HepG2 (cell line): ENCODE measurements around the gene BORCS5. TPM values are rescaled to one million over a fixed set of nuclear protein-coding genes. Genes with fewer than 3 reads are reported as not detected.

Source experiments
- ATF2 ChIP-seq: sonication (generic); formaldehyde crosslinking; IDR thresholded peaks from 2 replicates; pipeline ENCODE4 v1.4.0; 2020; ENCODE audit warnings: missing genetic modification reagents
- CREM ChIP-seq, 2 experiments: sonication (generic) in 1 of 2; formaldehyde crosslinking in 1 of 2; IDR thresholded peaks; 2 replicates each; pipeline versions ENCODE4 v1.4.0 to v1.6.1; 2016 to 2020; ENCODE audit warnings: antibody characterized with exemption in 1 of 2, mild to moderate bottlenecking in 1 of 2, missing genetic modification reagents in 1 of 2
- HNF4G ChIP-seq, 2 experiments: sonication (generic) in 1 of 2; formaldehyde crosslinking in 1 of 2; IDR thresholded peaks; 2 replicates each; pipeline versions ENCODE4 v1.4.0 to v1.6.1; 2011 to 2020; ENCODE audit warnings: borderline replicate concordance in 2 of 2, low read depth in 2 of 2, mild to moderate bottlenecking in 2 of 2, low read length in 1 of 2, missing genetic modification reagents in 1 of 2, moderate library complexity in 1 of 2
- HOXA5 ChIP-seq: sonication (generic); formaldehyde crosslinking; IDR thresholded peaks from 2 replicates; pipeline ENCODE4 v1.4.0; 2020; ENCODE audit warnings: missing genetic modification reagents
- KDM1A ChIP-seq: IDR thresholded peaks from 2 replicates; pipeline ENCODE4 v1.6.1; 2016; ENCODE audit warnings: missing compliant biosample characterization
- SKIL ChIP-seq: sonication (generic); formaldehyde crosslinking; IDR thresholded peaks from 2 replicates; pipeline ENCODE4 v1.8.0; 2022; ENCODE audit warnings: missing genetic modification reagents, mild to moderate bottlenecking, moderate library complexity, borderline replicate concordance
- SRSF4 ChIP-seq: fragments of 200-400 bp; formaldehyde crosslinking; IDR thresholded peaks from one replicate; pipeline ENCODE4 v1.6.1; 2018; ENCODE audit warnings: mild to moderate bottlenecking, low read depth, low read length, moderate library complexity; ENCODE audit not compliant: poor library complexity, severe bottlenecking
- ZFP1 ChIP-seq: IDR thresholded peaks from 2 replicates; pipeline ENCODE4 v1.6.1; 2016
- ZMYM2 ChIP-seq: sonication (generic); formaldehyde crosslinking; IDR thresholded peaks from 2 replicates; pipeline ENCODE4 v1.8.0; 2022; ENCODE audit warnings: mild to moderate bottlenecking, missing genetic modification reagents
- ZNF136 ChIP-seq: sonication (generic); formaldehyde crosslinking; IDR thresholded peaks from 2 replicates; pipeline ENCODE4 v1.8.1; 2022; ENCODE audit warnings: low read depth, mild to moderate bottlenecking, moderate library complexity, missing genetic modification reagents
- ZNF333 ChIP-seq: sonication (generic); formaldehyde crosslinking; IDR thresholded peaks from 2 replicates; pipeline ENCODE4 v1.4.0; 2020; ENCODE audit warnings: mild to moderate bottlenecking, missing genetic modification reagents, borderline replicate concordance
- ZNF33B ChIP-seq: sonication (generic); formaldehyde crosslinking; IDR thresholded peaks from 2 replicates; pipeline ENCODE4 v1.5.1; 2020; ENCODE audit warnings: mild to moderate bottlenecking, missing genetic modification reagents
- ZNF354B ChIP-seq: sonication (generic); formaldehyde crosslinking; IDR thresholded peaks from 2 replicates; pipeline ENCODE4 v1.8.0; 2022; ENCODE audit warnings: mild to moderate bottlenecking, missing genetic modification reagents
- ZNF556 ChIP-seq: sonication (generic); formaldehyde crosslinking; IDR thresholded peaks from 2 replicates; pipeline ENCODE4 v1.4.0; 2020; ENCODE audit warnings: mild to moderate bottlenecking, missing genetic modification reagents, borderline replicate concordance
- ZNF670 ChIP-seq: sonication (generic); formaldehyde crosslinking; IDR thresholded peaks from 2 replicates; pipeline ENCODE4 v1.8.0; 2022; ENCODE audit warnings: mild to moderate bottlenecking, missing genetic modification reagents, borderline replicate concordance
- ZNF709 ChIP-seq: sonication (generic); formaldehyde crosslinking; IDR thresholded peaks from 2 replicates; pipeline ENCODE4 v1.5.0; 2020; ENCODE audit warnings: mild to moderate bottlenecking, missing genetic modification reagents
- ZNF788 ChIP-seq: sonication (generic); formaldehyde crosslinking; IDR thresholded peaks from 2 replicates; pipeline ENCODE4 v1.5.0; 2020; ENCODE audit warnings: mild to moderate bottlenecking, missing genetic modification reagents, borderline replicate concordance
- polyA plus RNA-seq, 8 experiments: library from polyadenylated mRNA; depleted of rRNA in 3 of 8; stranded (reverse) in 7 of 8; unstranded in 1 of 8; fragments of >200 nt; fragmentation: Illumina TruSeq in 4 of 8; extraction: Trizol in 4 of 8; gene quantifications; 2 replicates each; pipeline versions ENCODE4 v1.2.1 to v1.2.3, GENCODE V29; 2011 to 2016; ENCODE audit warnings: low read depth in 4 of 8, missing spikeins in 1 of 8, mixed read lengths in 1 of 8; ENCODE audit not compliant: insufficient read depth in 1 of 8
- total RNA-seq, 5 experiments: library from RNA; depleted of rRNA; stranded (reverse); fragments of >200 nt; fragmentation: Illumina TruSeq; extraction: Trizol; gene quantifications; 2 replicates each; pipeline ENCODE4 v1.2.3, GENCODE V29; 2016; ENCODE audit warnings: low read depth in 1 of 5
- TF ChIP-seq, protein P1 (sequence below): sonication (generic); formaldehyde crosslinking; IDR thresholded peaks from 2 replicates; pipeline ENCODE4 v1.4.0; 2020; ENCODE audit warnings: missing genetic modification reagents
- TF ChIP-seq, protein P2 (sequence below): sonication (generic); formaldehyde crosslinking; IDR thresholded peaks from 2 replicates; pipeline ENCODE4 v1.4.0; 2020; ENCODE audit warnings: mild to moderate bottlenecking, missing genetic modification reagents

BORCS5 gene
- total and polyA plus RNA-seq, 2 of the 13 experiments (the other 11 are each of a cell fraction or from before 2014, with no cell fraction given), result 3.9 to 4.7 TPM

DNA sequence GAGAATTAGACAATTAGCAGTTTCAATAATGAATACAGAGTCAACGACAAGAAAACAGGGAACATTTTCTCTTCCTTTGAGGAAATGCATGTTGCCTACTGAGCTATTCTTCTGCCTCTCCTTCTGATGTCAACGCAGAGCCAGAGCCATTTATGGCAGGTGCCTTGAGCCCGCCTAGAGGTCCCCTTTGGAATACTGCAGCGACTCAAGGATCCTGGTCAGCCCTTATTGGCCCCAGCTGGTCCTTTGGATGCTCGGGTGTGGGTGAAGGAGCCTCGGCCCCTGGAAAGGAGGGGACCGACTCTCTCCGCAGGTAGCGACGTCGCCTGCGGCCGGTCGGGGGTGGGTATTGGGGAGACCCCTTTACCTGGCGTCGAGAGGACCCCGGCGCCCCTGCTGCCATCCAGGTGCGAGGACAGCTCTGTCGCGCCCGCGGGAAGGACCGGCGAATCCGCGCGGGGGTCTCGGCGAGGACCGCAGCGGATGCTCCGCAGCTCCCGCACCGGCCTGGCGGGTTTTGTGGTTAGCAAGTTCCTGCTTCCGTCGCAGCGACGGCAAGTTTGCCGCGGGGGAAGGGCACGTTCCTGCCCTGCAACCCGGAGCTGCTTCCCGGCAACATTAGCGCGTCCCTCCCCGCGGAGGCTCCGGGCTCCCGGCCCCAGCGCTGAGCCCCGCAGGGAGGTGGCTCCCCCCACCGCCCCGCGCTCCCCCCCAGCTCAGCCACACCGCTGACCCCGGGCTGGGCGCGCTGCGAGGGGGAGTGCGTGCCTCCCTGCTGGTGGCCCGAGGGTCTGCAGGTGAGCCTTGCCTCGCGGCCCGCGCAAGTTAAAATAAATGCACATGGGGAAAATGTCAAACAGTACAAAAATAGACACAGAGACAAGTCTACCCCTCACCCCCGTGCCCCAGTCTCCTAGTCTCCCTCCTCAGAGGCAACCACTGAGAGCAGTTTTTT is 6.9 kb upstream of the BORCS5 start, which contains the start of gene MANSC1 (continued):
- TF ChIP-seq, protein P1, sequence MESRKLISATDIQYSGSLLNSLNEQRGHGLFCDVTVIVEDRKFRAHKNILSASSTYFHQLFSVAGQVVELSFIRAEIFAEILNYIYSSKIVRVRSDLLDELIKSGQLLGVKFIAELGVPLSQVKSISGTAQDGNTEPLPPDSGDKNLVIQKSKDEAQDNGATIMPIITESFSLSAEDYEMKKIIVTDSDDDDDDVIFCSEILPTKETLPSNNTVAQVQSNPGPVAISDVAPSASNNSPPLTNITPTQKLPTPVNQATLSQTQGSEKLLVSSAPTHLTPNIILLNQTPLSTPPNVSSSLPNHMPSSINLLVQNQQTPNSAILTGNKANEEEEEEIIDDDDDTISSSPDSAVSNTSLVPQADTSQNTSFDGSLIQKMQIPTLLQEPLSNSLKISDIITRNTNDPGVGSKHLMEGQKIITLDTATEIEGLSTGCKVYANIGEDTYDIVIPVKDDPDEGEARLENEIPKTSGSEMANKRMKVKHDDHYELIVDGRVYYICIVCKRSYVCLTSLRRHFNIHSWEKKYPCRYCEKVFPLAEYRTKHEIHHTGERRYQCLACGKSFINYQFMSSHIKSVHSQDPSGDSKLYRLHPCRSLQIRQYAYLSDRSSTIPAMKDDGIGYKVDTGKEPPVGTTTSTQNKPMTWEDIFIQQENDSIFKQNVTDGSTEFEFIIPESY, result no peak
- TF ChIP-seq ZNF136 (CRISPR knock-in tag), result no peak
- TF ChIP-seq CREM (IDR thresholded peaks at IDR 0.05), result no peak
- no peak for TF ChIP-seq CREM (CRISPR knock-in tag; IDR thresholded peaks at IDR 0.05)
- no peak for TF ChIP-seq ZNF33B (CRISPR knock-in tag)
- TF ChIP-seq HOXA5 (CRISPR knock-in tag), result 0 out of 2 replicates have a peak, but pooled peaks have one; percentile 70
- no peak for TF ChIP-seq ZNF354B (CRISPR knock-in tag)
- TF ChIP-seq ZNF670, result no peak
- TF ChIP-seq ZFP1 (CRISPR knock-in tag), result no peak
- TF ChIP-seq ZNF788 (CRISPR knock-in tag), result peak; percentile 69; the same call in 1 of the 2 replicates
- no peak for TF ChIP-seq ZNF556 (CRISPR knock-in tag)
- TF ChIP-seq HNF4G (IDR thresholded peaks at IDR 0.05; ENCODE audit: borderline replicate concordance, low read depth, low read length), result no peak
- no peak for TF ChIP-seq HNF4G (CRISPR knock-in tag; IDR thresholded peaks at IDR 0.05; ENCODE audit: borderline replicate concordance, low read depth)
- TF ChIP-seq ATF2 (CRISPR knock-in tag), result no peak
- TF ChIP-seq, protein P2, sequence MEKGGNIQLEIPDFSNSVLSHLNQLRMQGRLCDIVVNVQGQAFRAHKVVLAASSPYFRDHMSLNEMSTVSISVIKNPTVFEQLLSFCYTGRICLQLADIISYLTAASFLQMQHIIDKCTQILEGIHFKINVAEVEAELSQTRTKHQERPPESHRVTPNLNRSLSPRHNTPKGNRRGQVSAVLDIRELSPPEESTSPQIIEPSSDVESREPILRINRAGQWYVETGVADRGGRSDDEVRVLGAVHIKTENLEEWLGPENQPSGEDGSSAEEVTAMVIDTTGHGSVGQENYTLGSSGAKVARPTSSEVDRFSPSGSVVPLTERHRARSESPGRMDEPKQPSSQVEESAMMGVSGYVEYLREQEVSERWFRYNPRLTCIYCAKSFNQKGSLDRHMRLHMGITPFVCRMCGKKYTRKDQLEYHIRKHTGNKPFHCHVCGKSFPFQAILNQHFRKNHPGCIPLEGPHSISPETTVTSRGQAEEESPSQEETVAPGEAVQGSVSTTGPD (CRISPR knock-in tag), result no peak
- TF ChIP-seq ZMYM2 (CRISPR knock-in tag), result no peak
- TF ChIP-seq ZNF333 (CRISPR knock-in tag), result no peak
- no peak for TF ChIP-seq ZNF709
- TF ChIP-seq SKIL (CRISPR knock-in tag), result no peak
- TF ChIP-seq SRSF4, result no peak
- no peak for TF ChIP-seq KDM1A (CRISPR knock-in tag)
